Measurements from ENCODE around the gene GABRD. TPM values are rescaled to one million over a fixed set of nuclear protein-coding genes. Genes with fewer than 3 reads are reported as not detected.

Gene GABRD
- total and polyA plus RNA-seq, 2 of the 13 experiments (the other 11 are each of a cell fraction or from before 2014, with no cell fraction given), result not detected

- TF ChIP-seq ZNF414 (CRISPR knock-in tag; IDR thresholded peaks at IDR 0.05), result 0 out of 2 replicates have a peak, but pooled peaks have one; percentile 49
- TF ChIP-seq MXD4 (CRISPR knock-in tag; IDR thresholded peaks at IDR 0.05), result no peak
- TF ChIP-seq ZNF205 (CRISPR knock-in tag; IDR thresholded peaks at IDR 0.05), result no peak
- TF ChIP-seq ZBTB2 (CRISPR knock-in tag; IDR thresholded peaks at IDR 0.05; ENCODE audit: low read depth), result 0 out of 2 replicates have a peak, but pooled peaks have one; percentile 34
- no peak for TF ChIP-seq ZC3H13 (CRISPR knock-in tag; IDR thresholded peaks at IDR 0.05)
- TF ChIP-seq MAX (IDR thresholded peaks at IDR 0.05), result peak; percentile 47
- peak; percentile 48 for TF ChIP-seq AGO2 (optimal IDR thresholded peaks at IDR 0.05; ENCODE audit: low read depth, low read length)
- no peak for TF ChIP-seq TSC22D2 (CRISPR knock-in tag; IDR thresholded peaks at IDR 0.05; ENCODE audit: borderline replicate concordance)
- TF ChIP-seq ATF7-NPFF (CRISPR knock-in tag; IDR thresholded peaks at IDR 0.05; ENCODE audit: low read depth), result no peak
- TF ChIP-seq FOXA1 (IDR thresholded peaks at IDR 0.05), result no peak
- no peak for TF ChIP-seq FOXA1 (CRISPR knock-in tag; IDR thresholded peaks at IDR 0.05)
- TF ChIP-seq, protein P1, sequence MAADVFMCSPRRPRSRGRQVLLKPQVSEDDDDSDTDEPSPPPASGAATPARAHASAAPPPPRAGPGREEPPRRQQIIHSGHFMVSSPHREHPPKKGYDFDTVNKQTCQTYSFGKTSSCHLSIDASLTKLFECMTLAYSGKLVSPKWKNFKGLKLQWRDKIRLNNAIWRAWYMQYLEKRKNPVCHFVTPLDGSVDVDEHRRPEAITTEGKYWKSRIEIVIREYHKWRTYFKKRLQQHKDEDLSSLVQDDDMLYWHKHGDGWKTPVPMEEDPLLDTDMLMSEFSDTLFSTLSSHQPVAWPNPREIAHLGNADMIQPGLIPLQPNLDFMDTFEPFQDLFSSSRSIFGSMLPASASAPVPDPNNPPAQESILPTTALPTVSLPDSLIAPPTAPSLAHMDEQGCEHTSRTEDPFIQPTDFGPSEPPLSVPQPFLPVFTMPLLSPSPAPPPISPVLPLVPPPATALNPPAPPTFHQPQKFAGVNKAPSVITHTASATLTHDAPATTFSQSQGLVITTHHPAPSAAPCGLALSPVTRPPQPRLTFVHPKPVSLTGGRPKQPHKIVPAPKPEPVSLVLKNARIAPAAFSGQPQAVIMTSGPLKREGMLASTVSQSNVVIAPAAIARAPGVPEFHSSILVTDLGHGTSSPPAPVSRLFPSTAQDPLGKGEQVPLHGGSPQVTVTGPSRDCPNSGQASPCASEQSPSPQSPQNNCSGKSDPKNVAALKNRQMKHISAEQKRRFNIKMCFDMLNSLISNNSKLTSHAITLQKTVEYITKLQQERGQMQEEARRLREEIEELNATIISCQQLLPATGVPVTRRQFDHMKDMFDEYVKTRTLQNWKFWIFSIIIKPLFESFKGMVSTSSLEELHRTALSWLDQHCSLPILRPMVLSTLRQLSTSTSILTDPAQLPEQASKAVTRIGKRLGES (CRISPR knock-in tag; IDR thresholded peaks at IDR 0.05; ENCODE audit: borderline replicate concordance), result no peak
- TF ChIP-seq BORCS8-MEF2B (CRISPR knock-in tag; IDR thresholded peaks at IDR 0.05), result peak; percentile 60; the same call in 1 of the 2 replicates
- TF ChIP-seq, protein P2, sequence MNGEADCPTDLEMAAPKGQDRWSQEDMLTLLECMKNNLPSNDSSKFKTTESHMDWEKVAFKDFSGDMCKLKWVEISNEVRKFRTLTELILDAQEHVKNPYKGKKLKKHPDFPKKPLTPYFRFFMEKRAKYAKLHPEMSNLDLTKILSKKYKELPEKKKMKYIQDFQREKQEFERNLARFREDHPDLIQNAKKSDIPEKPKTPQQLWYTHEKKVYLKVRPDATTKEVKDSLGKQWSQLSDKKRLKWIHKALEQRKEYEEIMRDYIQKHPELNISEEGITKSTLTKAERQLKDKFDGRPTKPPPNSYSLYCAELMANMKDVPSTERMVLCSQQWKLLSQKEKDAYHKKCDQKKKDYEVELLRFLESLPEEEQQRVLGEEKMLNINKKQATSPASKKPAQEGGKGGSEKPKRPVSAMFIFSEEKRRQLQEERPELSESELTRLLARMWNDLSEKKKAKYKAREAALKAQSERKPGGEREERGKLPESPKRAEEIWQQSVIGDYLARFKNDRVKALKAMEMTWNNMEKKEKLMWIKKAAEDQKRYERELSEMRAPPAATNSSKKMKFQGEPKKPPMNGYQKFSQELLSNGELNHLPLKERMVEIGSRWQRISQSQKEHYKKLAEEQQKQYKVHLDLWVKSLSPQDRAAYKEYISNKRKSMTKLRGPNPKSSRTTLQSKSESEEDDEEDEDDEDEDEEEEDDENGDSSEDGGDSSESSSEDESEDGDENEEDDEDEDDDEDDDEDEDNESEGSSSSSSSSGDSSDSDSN (CRISPR knock-in tag; IDR thresholded peaks at IDR 0.05), result no peak
- TF ChIP-seq NCOR1 (IDR thresholded peaks at IDR 0.05; ENCODE audit: borderline replicate concordance, low read length), result no peak
- TF ChIP-seq SP4 (CRISPR knock-in tag; IDR thresholded peaks at IDR 0.05), result peak; percentile 29; the same call in 1 of the 2 replicates
- TF ChIP-seq, protein P3, sequence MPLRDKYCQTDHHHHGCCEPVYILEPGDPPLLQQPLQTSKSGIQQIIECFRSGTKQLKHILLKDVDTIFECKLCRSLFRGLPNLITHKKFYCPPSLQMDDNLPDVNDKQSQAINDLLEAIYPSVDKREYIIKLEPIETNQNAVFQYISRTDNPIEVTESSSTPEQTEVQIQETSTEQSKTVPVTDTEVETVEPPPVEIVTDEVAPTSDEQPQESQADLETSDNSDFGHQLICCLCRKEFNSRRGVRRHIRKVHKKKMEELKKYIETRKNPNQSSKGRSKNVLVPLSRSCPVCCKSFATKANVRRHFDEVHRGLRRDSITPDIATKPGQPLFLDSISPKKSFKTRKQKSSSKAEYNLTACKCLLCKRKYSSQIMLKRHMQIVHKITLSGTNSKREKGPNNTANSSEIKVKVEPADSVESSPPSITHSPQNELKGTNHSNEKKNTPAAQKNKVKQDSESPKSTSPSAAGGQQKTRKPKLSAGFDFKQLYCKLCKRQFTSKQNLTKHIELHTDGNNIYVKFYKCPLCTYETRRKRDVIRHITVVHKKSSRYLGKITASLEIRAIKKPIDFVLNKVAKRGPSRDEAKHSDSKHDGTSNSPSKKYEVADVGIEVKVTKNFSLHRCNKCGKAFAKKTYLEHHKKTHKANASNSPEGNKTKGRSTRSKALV (CRISPR knock-in tag; IDR thresholded peaks at IDR 0.05), result no peak
Observed at GRCh38 chr1:2047749-2048729, 28.9 kb downstream of the GABRD start (continued).

Measured in HepG2 (cell line).